GM18508 (cell line): Measurements from ENCODE around the gene MYL3.

ENCODE experiments used
- ATAC-seq: cut with Tn5 transposase; IDR thresholded peaks from one replicate; pipeline ENCODE4 v1.9.1; 2021; ENCODE audit warnings: moderate number of reproducible peaks; ENCODE audit not compliant: insufficient read depth, unreplicated experiment

The MYL3 gene

GRCh38 chr3:46884427-46884826 is 21.2 kb upstream of the MYL3 start:
- ATAC-seq, result no peak

GRCh38 chr3:46883830-46884185 is 20.6 kb upstream of the MYL3 start:
- no peak for ATAC-seq

DNA sequence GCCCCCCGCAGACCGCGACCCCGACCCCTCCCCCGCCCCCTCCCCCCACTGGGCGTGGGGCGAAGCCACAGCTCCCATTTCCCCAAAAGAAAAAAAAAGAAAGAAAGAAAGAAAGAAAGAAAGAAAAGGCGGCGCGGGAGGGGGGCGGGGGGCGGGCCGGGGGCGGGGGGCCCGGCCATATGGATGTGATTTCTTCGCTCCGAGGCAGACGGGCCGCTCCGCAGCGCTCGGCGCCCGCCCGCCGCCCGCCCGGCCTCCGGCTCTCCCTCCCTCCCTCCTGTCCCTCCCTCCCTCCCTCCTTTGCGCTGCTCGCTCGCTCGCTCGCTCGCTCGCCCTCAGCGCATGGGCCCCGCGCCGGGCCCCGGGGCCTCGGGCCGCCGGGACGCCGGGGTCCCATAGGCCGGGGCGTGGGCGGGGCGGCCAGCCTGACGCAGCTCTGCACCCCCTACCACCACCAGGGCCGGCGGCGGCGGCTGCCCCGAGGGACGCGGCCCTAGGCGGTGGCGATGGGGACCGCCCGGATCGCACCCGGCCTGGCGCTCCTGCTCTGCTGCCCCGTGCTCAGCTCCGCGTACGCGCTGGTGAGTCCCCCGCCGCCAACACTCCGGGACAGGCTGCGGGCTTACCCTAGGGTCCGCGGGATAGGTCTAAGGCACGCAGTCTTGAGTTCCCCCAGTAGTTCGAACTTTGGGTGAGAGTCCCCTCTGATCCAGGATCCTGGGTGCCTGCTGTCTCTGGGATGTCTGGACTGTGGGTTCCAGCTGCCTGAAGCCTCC is 20.0 kb upstream of the MYL3 start:
- ATAC-seq, result no peak

DNA sequence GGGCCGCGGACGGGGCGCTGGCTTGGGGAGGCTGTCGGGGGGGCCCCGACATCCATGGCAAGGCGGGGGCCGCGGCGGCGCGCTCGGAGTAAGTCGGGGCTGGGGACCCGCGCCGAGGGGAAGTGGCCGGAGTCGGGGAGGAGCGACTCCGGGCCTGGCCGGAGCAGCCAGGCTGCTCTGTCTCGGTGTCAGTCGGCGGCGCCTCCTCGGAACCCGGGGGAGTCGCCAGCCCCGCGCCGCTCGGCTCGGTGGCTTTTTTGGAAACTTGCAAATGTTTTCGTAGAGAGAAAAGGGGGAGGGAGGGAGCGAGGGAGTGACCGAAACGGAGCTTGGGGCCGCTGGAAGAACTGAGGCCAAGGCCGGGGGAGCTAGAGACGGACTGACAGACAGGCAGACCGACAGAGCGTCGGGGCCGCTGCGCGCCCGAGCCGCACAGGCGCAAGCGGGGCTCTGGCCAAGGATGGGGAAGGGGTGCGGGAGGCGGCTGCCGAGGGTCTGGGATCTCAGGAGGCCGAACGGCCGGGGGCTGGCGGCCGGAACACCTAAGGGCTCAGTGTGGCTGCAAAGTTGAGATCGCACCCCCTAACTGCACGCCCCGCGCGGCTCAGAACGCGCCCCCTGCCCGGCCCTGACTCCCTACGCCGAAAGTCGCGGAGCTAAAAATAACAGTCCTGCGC is 19.3 kb upstream of the MYL3 start:
- ATAC-seq, result no peak

- no peak for ATAC-seq
Observed at GRCh38 chr3:46881596-46882376, 18.5 kb upstream of the MYL3 start.

DNA sequence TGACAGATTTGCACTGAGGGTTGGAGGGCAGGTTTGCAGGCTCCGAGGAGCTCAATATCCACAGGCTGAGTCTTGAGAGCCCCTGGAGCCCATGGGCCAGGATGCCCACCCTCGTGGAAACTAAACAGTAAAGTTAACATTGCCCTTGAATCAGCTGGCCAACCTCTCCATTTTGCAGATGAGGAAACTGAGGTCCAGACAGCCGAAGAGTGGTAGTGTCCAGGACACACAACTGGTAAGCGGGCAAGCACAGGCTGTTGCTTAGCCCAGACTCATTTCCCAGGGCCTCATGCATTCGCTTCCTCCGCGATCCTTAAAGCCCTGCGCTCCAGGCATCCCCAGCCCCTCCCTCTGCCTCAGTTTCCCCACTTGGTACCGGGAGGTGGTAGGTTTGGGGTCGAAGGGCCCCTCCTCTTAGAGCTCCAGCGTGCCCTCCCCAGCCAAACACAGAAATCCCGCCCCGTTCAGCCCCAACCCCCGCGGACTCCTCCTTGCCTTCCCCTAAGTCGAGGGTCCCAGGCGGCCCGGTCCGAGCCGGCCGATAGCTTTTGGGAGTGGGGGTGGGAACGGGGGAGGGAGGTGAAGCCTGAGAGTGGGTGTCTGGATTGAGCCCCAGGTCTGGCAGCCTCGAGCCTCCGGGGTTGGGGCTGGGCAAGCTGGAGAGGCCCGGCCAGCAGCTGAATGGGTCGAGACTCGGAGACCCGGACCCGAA is 17.8 kb upstream of the MYL3 start:
- ATAC-seq, result no peak

DNA sequence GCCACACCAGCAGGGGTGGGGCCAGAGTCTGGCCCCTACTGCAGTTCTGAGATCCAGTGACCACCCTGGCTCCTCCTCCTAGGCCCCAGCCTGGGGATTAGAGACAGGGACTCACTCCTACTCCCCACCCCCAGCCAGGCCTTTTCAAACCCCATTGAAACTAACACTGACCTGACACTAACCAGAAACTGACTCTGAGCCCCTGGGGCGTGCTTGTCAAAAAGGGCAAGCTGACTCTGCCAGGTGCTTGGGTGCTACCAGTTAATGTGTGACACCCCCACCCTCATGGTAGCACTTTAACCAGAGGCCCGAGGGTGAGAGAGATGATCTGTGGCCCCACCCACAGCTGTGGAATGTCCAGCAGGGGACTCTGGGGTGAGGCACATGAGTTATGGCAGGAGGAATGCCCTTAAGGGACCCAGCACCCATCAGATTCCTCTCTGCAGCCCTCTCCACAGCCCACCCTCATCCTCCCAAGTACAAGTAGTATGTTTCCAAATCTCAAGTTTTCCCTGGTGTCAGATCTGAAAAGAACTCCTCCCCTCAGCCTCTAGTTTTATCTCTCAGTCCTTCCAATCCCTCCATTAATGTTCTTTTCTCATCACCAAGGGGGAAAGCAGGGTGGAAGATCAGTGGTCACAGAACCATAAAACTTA is 15.7 kb upstream of the MYL3 start:
- no peak for ATAC-seq

- ATAC-seq, result no peak
Observed at GRCh38 chr3:46877406-46878125, 14.3 kb upstream of the MYL3 start, which contains the start of gene PTH1R. Gene PTH1R (plus strand): TSS chr3:46877721. CDS start chr3:46883560, 5,839 bp downstream.

DNA sequence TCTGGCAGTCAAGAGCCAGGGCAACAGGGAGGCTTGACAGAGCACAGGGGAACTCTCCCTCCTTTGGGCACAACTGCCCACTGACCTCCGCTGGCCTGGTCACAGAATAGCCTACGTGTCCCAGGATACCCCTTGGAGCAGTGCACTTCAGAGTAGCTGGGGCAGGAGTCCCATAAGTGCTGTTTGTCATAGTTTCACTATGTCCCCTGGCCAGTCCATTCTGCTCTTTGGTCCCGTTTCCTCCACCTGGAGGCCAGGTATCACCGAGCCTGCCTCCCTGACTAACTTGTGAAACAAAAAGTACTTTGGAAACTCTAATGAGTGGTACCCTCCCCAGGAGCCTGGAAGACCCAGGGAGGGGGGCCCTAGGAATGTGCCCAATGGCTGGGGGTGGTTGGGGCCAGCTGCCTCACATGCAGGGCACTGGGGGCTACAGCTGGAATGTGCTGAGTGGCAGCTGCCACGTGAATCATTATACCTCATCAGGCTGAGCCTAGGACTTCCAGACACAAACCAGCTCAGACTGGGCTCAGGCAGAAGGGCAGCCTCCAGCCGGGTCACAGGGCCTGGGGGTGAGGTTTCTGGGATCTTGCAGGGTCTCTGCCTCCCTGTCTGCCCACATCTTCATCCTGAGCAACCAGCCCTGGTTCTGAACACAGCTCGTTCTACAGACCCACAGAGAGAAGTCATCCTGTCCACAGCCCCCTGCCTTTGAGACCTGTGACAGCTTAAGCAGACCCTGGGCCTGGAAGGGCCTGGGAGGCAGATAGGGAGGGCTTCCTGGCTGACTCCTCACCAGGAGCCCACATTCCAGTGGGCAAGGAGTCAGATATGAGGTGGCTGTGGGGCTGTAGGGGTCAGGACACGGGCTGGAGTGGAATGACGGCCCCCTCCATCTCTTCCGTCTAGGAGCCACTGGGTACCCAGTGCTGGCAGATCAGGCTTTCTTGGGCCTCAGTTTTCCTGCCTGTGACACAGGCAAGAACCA is 13.4 kb upstream of the MYL3 start:
- no peak for ATAC-seq

DNA sequence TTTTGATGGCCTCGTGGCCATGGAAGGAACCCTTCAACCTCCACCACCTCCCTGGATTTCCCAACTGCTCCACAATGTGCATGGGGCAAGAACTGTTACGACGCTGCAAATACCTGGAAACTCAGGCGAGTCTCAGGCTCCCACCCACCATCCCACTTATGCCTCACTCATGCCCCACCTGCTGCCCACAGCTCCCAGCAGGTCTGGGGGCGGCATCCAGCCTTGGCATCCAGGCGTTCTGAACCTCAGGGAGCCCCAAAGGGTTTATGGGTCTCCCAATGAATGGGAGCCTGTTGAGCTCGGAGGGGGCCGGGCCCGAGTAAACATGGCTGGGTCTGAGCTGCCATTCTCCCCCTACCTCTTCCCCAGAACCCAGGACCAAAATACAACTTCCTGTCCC is 12.3 kb upstream of the MYL3 start:
- ATAC-seq, result no peak

DNA sequence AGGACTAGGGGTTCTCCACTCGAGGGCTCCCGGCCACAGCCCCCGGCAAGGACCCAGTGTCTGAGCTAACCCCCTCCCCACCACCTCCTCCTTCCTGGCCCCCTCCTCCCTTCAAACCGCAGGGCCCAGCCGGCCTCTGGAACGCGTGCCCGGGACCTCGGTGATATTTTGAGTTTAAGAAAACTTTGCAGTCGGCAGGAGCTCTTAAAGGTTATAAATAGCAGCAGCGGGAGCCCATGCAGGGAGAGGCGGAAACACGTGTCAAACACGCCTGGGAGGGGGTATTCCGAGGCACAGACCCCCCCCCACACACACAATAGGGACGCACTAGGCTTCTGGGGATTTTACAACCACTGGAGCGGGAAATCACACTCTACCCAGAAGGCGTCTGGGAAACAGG is 11.2 kb upstream of the MYL3 start:
- ATAC-seq, result no peak

- ATAC-seq, result no peak
Observed at GRCh38 chr3:46873521-46873920, 10.3 kb upstream of the MYL3 start.

- no peak for ATAC-seq
Observed at GRCh38 chr3:46871222-46871621, 8.0 kb upstream of the MYL3 start.

DNA sequence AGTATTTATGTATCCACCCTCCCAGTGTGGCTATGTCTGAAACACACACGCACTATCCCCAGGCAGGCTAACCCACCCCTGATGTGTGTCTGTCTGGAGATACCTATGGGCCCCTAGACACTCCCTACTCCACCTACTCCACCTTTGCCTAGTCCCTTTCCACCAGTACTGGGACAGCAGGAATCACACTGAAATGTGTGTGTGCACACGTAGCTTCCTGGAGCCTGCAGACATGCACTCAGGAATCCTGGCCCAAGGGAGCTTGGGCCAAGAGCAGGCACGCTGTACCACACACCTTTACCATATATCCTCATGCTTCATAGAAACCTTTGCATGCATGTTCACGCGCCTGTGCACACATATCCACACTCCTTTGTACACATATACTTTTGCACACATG is 7.4 kb upstream of the MYL3 start:
- no peak for ATAC-seq

DNA sequence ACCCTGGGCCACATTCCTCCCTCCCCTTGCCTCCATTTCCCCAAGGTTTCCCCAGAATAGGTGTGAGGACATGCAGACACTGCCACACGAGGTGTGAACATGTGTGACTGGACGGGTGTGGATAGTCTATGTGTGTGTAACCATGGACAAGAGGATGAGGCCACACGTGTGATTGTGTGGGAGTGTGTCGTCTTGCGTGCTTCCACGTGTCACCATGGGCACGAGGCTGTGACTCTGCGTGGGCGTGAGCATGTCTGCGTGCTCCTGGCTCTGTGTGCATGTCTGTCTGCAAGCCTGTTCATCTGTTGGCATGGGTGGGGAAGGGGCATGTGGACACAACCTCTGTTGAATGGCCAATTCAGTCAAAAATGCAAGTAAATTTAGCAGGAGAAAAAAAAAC is 6.2 kb upstream of the MYL3 start:
- ATAC-seq, result no peak

DNA sequence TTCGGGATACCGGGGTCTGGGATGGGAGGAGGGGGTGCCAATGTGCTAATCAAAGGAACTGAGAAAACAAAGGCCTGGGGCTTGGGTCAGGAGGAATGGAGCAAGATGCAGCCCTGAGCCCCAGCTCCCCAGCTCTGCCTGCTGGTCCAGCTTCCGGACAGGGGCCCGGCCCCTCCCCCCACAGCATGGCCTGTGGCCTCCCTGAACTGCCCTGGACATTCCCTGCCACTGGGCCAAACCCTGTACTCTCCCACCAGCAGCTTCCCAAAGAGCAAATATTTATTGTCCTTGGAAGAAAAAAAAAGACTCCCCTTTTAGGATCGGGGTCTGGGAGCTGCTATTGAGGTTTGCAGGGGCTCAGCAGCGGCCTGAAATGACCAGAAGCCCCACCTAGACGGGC is 5.7 kb upstream of the MYL3 start:
- ATAC-seq, result no peak

DNA sequence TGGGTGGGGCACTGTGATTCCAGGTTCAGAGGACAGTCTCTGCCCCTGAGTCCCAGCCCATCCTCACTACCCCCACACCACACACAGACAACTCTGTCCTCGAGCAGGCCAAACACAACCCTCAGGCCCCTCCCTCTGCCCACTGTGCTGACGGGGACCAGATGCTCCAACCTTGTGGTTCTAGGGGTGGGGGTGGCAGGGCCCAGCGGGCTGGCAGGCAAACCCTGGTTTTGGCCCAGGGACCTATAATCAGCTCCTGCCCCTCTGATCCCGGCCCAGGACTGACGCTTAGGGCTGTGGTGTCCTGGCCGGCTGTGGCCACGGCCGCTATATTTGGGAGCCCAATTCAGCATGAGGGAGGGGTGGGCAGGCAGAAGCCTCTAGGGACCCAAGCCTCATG is 5.0 kb upstream of the MYL3 start:
- ATAC-seq, result no peak

- no peak for ATAC-seq
Observed at GRCh38 chr3:46867550-46867898, 4.3 kb upstream of the MYL3 start.
